Measurements from ENCODE around the gene FLOT1. TPM values are rescaled to one million over a fixed set of nuclear protein-coding genes. Genes with fewer than 3 reads are reported as not detected.

FLOT1 gene, protein sequence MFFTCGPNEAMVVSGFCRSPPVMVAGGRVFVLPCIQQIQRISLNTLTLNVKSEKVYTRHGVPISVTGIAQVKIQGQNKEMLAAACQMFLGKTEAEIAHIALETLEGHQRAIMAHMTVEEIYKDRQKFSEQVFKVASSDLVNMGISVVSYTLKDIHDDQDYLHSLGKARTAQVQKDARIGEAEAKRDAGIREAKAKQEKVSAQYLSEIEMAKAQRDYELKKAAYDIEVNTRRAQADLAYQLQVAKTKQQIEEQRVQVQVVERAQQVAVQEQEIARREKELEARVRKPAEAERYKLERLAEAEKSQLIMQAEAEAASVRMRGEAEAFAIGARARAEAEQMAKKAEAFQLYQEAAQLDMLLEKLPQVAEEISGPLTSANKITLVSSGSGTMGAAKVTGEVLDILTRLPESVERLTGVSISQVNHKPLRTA
- 87.4 and 92.2 TPM in 2 replicates for total RNA-seq (2014; rRNA removed; shearing (Covaris generic))

GRCh38 chr6:30742316-30743098 lies at the start of gene FLOT1:
Gene FLOT1 (minus strand): TSS chr6:30742687. CDS start chr6:30742189, 498 bp downstream.
- H3K4me1 ChIP-seq, result peaks cover 5% of the 10 kb centered on the region; the same call in 1 of the 2 replicates
- peak within 1 kb of the TSS; percentile 80 for H3K4me3 ChIP-seq
- peak; percentile 92 for DNase-seq
- H3K36me3 ChIP-seq, result peaks cover 23% of the 10 kb centered on the region
- no peaks in the 10 kb centered on the region for H3K9me3 ChIP-seq (replicated peaks)
- H3K27me3 ChIP-seq, result no peaks in the 10 kb centered on the region
- peak within 1 kb of the TSS; percentile 51 for H3K27ac ChIP-seq

GRCh38 chr6:30790724-30791383 lies 48.4 kb upstream of the FLOT1 start:
- H3K27me3 ChIP-seq, result no peaks in the 10 kb centered on the region
- H3K4me3 ChIP-seq, result no peak overlapping the region
- peaks cover 10% of the 10 kb centered on the region for H3K4me1 ChIP-seq
- DNase-seq, result no peak
- no peak overlapping the region for H3K27ac ChIP-seq
- no peaks in the 10 kb centered on the region for H3K36me3 ChIP-seq
- no peaks in the 10 kb centered on the region for H3K9me3 ChIP-seq (replicated peaks)

DNA sequence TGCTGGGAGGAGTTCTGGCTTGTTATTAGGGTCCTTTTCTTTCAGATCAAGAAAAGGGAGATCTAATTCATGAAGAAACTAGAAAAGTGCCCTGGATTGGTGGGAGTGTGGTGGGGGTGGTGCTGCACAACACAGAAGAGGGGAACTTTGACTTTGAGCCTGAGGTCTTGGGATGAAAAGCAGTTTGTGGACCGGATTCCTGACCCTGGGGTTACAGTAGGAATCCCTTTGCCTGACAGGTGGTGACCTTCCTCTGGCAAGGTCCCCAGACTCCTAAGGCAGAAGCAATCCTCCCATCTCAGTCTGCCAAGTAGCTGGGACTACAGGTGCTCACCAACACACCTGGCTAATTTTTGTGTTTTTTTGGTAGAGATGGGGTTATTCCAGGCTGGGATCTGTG lies 47.1 kb upstream of the FLOT1 start:
- Histone ChIP-seq H3K27ac (no peak overlapping the region), H3K4me3 (no peak overlapping the region), H3K27me3 (no peaks in the 10 kb centered on the region), H3K4me1 (peaks cover 7% of the 10 kb centered on the region), H3K36me3 (no peaks in the 10 kb centered on the region), H3K9me3 (replicated peaks) (no peaks in the 10 kb centered on the region)
- no peak for DNase-seq

GRCh38 chr6:30787954-30788353 lies 45.5 kb upstream of the FLOT1 start:
- DNase-seq, result no peak
- H3K9me3 ChIP-seq (replicated peaks), result no peaks in the 10 kb centered on the region
- H3K36me3 ChIP-seq, result no peaks in the 10 kb centered on the region
- H3K4me3 ChIP-seq, result no peak overlapping the region
- peaks cover 4% of the 10 kb centered on the region; the same call in 1 of the 2 replicates for H3K4me1 ChIP-seq
- no peak overlapping the region for H3K27ac ChIP-seq
- H3K27me3 ChIP-seq, result no peaks in the 10 kb centered on the region

DNA sequence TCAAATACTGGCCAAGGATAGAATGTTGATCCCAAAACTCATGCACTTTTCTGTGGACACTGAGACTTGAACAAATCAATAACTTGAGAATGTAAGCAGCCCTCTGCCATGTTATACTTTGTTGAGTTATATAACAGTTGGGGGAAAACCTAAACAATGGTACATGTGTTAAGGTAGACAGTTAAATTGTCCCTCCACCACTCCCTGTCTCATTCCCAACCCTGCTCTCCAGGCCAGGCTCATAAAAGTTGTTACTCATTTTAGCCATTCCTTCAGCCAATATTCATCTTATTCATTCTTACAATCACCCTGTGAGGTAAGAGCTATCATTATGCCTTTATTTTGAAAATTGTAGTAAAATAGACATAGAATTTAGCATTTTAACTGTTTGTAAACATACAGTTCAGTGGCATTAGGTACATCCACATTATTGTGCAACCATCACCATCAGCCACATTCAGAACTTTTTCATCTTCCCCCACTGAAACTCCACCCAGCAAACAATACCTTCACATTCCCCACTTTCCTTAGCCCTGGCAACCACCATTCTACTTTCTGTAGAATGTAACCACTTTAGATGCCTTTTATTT lies 40.0 kb upstream of the FLOT1 start:
- Histone ChIP-seq H3K27ac (peak overlapping the region; percentile 81), H3K4me3 (peak overlapping the region; percentile 41), H3K9me3 (replicated peaks) (no peaks in the 10 kb centered on the region), H3K36me3 (no peaks in the 10 kb centered on the region), H3K27me3 (no peaks in the 10 kb centered on the region), H3K4me1 (peaks cover 27% of the 10 kb centered on the region)
- no peak for DNase-seq

GRCh38 chr6:30781743-30782424 lies 39.4 kb upstream of the FLOT1 start:
- Histone ChIP-seq H3K36me3 (no peaks in the 10 kb centered on the region), H3K4me3 (peak overlapping the region; percentile 41), H3K4me1 (peaks cover 27% of the 10 kb centered on the region), H3K27me3 (no peaks in the 10 kb centered on the region), H3K27ac (peak overlapping the region; percentile 81), H3K9me3 (replicated peaks) (no peaks in the 10 kb centered on the region)
- peak; percentile 96 to 97 for DNase-seq

DNA sequence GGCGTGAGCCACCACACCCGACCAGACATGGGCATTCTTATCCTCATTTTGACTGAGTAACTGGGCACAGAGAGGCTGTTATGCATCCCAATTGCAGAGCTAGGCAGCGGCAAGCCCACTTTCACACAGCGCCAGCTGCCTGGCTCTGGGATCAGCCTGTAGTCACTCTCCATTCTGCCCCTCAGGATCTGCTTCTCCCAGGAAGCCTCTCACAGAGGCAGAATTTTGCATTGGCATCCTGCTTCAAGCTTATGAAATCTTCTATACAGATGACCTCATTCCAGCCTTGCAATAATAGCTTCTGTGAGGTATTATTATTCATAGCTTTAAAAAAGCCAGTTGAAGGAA lies 38.9 kb upstream of the FLOT1 start:
- H3K4me1 ChIP-seq, result peaks cover 27% of the 10 kb centered on the region
- no peaks in the 10 kb centered on the region for H3K9me3 ChIP-seq (replicated peaks)
- H3K27me3 ChIP-seq, result no peaks in the 10 kb centered on the region
- H3K4me3 ChIP-seq, result peak overlapping the region; percentile 41
- H3K27ac ChIP-seq, result peak overlapping the region; percentile 81
- no peaks in the 10 kb centered on the region for H3K36me3 ChIP-seq
- DNase-seq, result peak in 1 of 2 experiments; percentile 32

DNA sequence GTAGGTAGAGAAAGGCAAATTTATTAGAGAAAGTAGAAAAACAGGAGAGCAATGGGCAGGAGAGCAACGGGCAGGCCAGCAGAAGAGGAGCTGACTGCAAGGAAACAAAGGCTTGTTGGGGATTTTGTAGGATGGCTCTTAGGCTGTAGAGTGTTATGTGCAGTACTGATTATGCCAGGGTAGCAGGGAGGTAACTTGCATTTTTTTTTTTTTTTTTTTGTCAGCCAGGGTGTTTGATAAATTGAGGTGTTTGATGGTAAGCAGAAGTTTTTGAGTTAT lies 38.1 kb upstream of the FLOT1 start:
- no peak overlapping the region for H3K27ac ChIP-seq
- no peaks in the 10 kb centered on the region for H3K36me3 ChIP-seq
- peaks cover 27% of the 10 kb centered on the region for H3K4me1 ChIP-seq
- no peaks in the 10 kb centered on the region for H3K27me3 ChIP-seq
- H3K4me3 ChIP-seq, result no peak overlapping the region
- no peaks in the 10 kb centered on the region for H3K9me3 ChIP-seq (replicated peaks)
- DNase-seq, result no peak

DNA sequence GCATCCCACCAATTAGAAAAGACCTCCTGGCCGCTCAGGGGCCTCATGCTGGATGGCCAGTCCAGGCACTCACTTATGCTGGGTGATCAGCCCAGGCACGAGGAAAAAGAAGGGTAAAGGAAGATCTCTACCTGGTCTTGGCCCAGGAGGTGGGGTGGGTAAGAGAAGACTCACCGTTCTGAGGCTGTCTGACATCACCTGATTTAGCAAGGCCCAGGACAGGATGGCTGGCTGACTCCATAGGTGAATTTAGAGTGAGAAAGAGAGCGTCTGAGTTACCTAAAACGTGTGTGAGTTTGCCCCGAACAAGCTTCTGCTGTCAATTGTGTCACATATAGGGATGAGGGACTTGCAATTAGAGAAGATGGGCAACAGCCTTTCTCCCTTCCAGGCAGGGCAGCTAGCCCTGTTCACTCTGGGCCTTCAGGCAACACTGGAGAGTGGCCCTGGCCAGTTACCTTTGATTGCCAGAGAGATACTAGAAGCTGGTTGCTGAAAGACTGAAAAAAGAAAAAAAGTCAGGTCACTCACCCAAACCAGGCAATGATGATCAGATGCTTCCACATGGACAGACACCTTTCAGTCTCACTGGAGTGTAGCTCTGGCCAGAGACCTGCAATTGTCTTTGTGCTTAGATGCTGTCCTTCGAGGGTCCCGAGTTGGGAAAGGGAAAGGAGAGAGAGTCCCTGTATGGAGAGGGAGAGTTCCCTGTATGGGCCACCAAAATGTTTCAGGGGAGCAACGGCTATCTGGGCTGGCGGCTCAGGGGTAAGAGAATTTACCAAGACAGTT lies 37.6 kb upstream of the FLOT1 start:
- DNase-seq, result no peak
- Histone ChIP-seq H3K9me3 (replicated peaks) (no peaks in the 10 kb centered on the region), H3K27me3 (no peaks in the 10 kb centered on the region), H3K27ac (peak overlapping the region; percentile 9; the same call in 1 of the 2 replicates), H3K4me3 (no peak overlapping the region), H3K36me3 (no peaks in the 10 kb centered on the region), H3K4me1 (peaks cover 27% of the 10 kb centered on the region)

GRCh38 chr6:30778001-30778635 lies 35.6 kb upstream of the FLOT1 start:
- DNase-seq, result no peak
- Histone ChIP-seq H3K27ac (no peak overlapping the region), H3K27me3 (no peaks in the 10 kb centered on the region), H3K36me3 (no peaks in the 10 kb centered on the region), H3K4me1 (peaks cover 25% of the 10 kb centered on the region), H3K4me3 (no peak overlapping the region), H3K9me3 (replicated peaks) (no peaks in the 10 kb centered on the region)

DNA sequence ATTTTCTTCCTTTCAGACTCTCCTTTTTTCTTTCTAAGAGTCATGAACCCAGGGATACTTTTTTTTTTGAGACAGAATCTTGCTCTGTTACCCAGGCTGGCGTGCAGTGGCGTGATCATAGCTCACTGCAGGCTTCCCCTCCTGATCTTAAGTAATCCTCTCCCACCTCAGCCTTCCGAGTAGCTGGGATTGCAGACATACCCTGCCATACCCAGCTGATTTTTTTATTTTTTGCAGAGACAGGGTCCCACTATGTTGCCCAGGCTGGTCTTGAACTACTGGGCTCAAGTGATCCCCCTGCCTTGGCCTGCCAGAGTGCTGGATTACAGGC lies 34.6 kb upstream of the FLOT1 start:
- no peaks in the 10 kb centered on the region for H3K27me3 ChIP-seq
- no peak overlapping the region for H3K4me3 ChIP-seq
- H3K4me1 ChIP-seq, result peaks cover 15% of the 10 kb centered on the region
- DNase-seq, result no peak
- no peak overlapping the region for H3K27ac ChIP-seq
- no peaks in the 10 kb centered on the region for H3K9me3 ChIP-seq (replicated peaks)
- H3K36me3 ChIP-seq, result no peaks in the 10 kb centered on the region

DNA sequence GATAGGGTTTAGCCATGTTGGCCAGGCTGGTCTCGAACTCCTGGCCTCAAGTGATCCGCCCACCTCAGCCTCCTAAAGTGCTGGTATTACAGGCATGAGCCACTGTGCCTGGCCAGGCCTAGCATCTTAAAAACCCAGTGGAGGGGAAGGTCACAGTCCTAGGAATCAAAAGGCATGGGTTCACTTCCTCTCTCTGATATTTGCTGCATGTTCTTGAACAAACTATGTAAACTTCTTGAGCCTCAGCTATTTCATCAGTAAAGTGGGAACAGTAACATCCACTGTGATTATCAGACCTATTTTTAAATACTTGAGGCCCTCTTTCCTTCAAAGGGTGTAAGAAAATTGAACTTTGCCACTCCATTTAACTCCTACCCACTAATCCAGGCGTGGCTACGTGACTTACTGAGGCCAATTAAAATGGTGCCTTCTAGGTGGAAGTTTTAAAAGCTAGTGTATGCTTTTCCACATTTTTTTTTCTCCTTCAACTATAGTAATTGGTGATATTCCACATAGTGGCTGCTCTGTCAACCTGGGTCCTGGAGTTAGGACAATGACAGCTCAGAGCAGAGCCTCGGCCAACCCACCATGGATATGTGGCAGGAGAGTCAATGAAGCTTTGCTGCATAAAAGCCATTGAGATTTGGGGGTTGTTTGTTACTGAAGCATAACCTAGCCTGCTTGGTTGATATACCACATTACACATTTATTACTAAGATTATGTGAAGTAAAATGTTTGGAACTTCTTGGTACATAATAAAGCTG lies 34.1 kb upstream of the FLOT1 start:
- H3K27ac ChIP-seq, result no peak overlapping the region
- H3K4me3 ChIP-seq, result no peak overlapping the region
- H3K36me3 ChIP-seq, result no peaks in the 10 kb centered on the region
- peaks cover 14% of the 10 kb centered on the region for H3K4me1 ChIP-seq
- H3K27me3 ChIP-seq, result no peaks in the 10 kb centered on the region
- H3K9me3 ChIP-seq (replicated peaks), result no peaks in the 10 kb centered on the region
- no peak for DNase-seq

DNA sequence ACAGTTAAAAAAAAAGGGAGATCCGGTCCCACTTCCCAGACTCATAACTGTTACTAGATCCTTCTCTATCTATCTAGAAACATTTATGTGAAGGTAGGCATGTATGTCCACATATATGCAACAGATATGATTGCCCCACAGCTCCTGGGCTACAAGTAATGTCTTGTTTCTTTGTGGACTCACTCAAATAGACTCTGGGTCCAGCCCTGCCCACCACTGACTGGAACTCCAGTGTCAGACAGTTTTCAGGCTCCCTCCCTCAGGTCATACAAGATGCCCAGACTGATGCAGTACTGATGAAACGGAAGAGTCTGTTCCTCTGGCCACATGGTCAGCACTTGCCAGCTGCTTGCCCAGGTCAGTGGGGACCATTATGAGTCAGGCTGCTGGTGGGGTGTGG lies 32.6 kb upstream of the FLOT1 start:
- no peak overlapping the region for H3K27ac ChIP-seq
- H3K4me1 ChIP-seq, result peaks cover 12% of the 10 kb centered on the region
- H3K27me3 ChIP-seq, result no peaks in the 10 kb centered on the region
- no peak for DNase-seq
- H3K9me3 ChIP-seq (replicated peaks), result no peaks in the 10 kb centered on the region
- H3K4me3 ChIP-seq, result no peak overlapping the region
- no peaks in the 10 kb centered on the region for H3K36me3 ChIP-seq

Data from SJCRH30 (cell line).